NCI-H1092 (cell line): Measurements from ENCODE around the gene C1QTNF2.

Experiments used
- DNase-seq: peaks from one replicate; lab custom pipeline; 2025; lab: John Stamatoyannopoulos, UW

C1QTNF2 gene

GRCh38 chr5:160375166-160375565, 4.7 kb upstream of the C1QTNF2 start:
- no peak for DNase-seq

- no peak for DNase-seq
Measured at GRCh38 chr5:160371294-160371693, 868 bp upstream of the C1QTNF2 start.

- DNase-seq = no peak
Measured at GRCh38 chr5:160370713-160371034, 248 bp upstream of the C1QTNF2 start.

GRCh38 chr5:160367885-160368284, 2.5 kb downstream of the C1QTNF2 start:
- DNase-seq = no peak

- no peak for DNase-seq
Measured at GRCh38 chr5:160367261-160367660, 3.2 kb downstream of the C1QTNF2 start.

GRCh38 chr5:160366230-160366629, 4.2 kb downstream of the C1QTNF2 start:
- DNase-seq = no peak

GRCh38 chr5:160363660-160364395, 6.6 kb downstream of the C1QTNF2 start:
- no peak for DNase-seq

GRCh38 chr5:160363211-160363610, 7.2 kb downstream of the C1QTNF2 start:
- DNase-seq = no peak

GRCh38 chr5:160361624-160362228, 8.7 kb downstream of the C1QTNF2 start:
- DNase-seq = no peak

GRCh38 chr5:160360310-160360709, 10.1 kb downstream of the C1QTNF2 start:
- no peak for DNase-seq

GRCh38 chr5:160359816-160360215, 10.6 kb downstream of the C1QTNF2 start:
- DNase-seq = no peak

- DNase-seq = no peak
Measured at GRCh38 chr5:160359242-160359641, 11.2 kb downstream of the C1QTNF2 start.

- DNase-seq = no peak
Measured at GRCh38 chr5:160357861-160358411, 12.5 kb downstream of the C1QTNF2 start.

- no peak for DNase-seq
Measured at GRCh38 chr5:160357394-160357793, 13.0 kb downstream of the C1QTNF2 start.

GRCh38 chr5:160356550-160357347, 13.7 kb downstream of the C1QTNF2 start:
- no peak for DNase-seq

GRCh38 chr5:160354666-160355065, 15.8 kb downstream of the C1QTNF2 start:
- DNase-seq = no peak

GRCh38 chr5:160353379-160353778, 17.0 kb downstream of the C1QTNF2 start:
- no peak for DNase-seq

- no peak for DNase-seq
Measured at GRCh38 chr5:160352308-160352707, 18.1 kb downstream of the C1QTNF2 start.

GRCh38 chr5:160349935-160350303, 20.5 kb downstream of the C1QTNF2 start:
- no peak for DNase-seq

- DNase-seq = no peak
Measured at GRCh38 chr5:160349249-160349934, 21.0 kb downstream of the C1QTNF2 start.

- no peak for DNase-seq
Measured at GRCh38 chr5:160348080-160348479, 22.3 kb downstream of the C1QTNF2 start.

- no peak for DNase-seq
Measured at GRCh38 chr5:160347448-160347847, 23.0 kb downstream of the C1QTNF2 start.
